22Rv1 (cell line): ENCODE results near the gene APBB2.

Experiments
- CTCF ChIP-seq: fragments of 450-650 bp; IDR thresholded peaks from 2 replicates; pipeline ENCODE4 v1.5.1; 2017; ENCODE audit warnings: mild to moderate bottlenecking
- ZFX ChIP-seq: fragments of 450-650 bp; IDR thresholded peaks from 2 replicates; pipeline ENCODE4 v1.6.1; 2017; ENCODE audit warnings: antibody characterized with exemption, borderline replicate concordance

- TF ChIP-seq CTCF (no peak), ZFX (no peak)
Measured at GRCh38 chr4:41160012-41160789, 54.1 kb downstream of the APBB2 start.
